SK-N-SH treated with all-trans-retinoic acid at 6 μM for 48 hours (cell line): ENCODE results near the gene WDR73.
A peak's percentile ranks its signal among the peaks of the same experiment; 100 is the strongest.

ENCODE experiments used
- ATAC-seq: fragments of 200-7000 bp; cut with Tn5 transposase; 3 replicates; pipeline ENCODE4 v1.9.1; 2020; ENCODE audit warnings: mild to moderate bottlenecking, moderate library complexity
- ARNTL ChIP-seq: fragments of 450-650 bp; formaldehyde crosslinking; IDR thresholded peaks from 2 replicates; pipeline ENCODE4 v1.5.0; 2020; ENCODE audit warnings: low read depth, mild to moderate bottlenecking, moderate library complexity, borderline replicate concordance
- BACH2 ChIP-seq: fragments of 250-450 bp; sonication (Bioruptor Pico); IDR thresholded peaks from 2 replicates; pipeline ENCODE4 v1.9.0; 2021; ENCODE audit warnings: mild to moderate bottlenecking, borderline replicate concordance
- CREB5 ChIP-seq: fragments of 250-450 bp; sonication (Bioruptor Pico); IDR thresholded peaks from 2 replicates; pipeline ENCODE4 v1.5.1; 2020; ENCODE audit warnings: low read depth, mild to moderate bottlenecking, moderate library complexity
- CSDC2 ChIP-seq: fragments of 250-450 bp; sonication (Bioruptor Pico); IDR thresholded peaks from 2 replicates; pipeline ENCODE4 v1.5.0; 2020; ENCODE audit warnings: mild to moderate bottlenecking, moderate library complexity
- CSRNP3 ChIP-seq: fragments of 250-450 bp; sonication (Bioruptor Pico); IDR thresholded peaks from 2 replicates; pipeline ENCODE4 v1.5.1; 2021; ENCODE audit warnings: mild to moderate bottlenecking, moderate library complexity
- ISL1 ChIP-seq: fragments of 250-450 bp; sonication (Bioruptor Pico); IDR thresholded peaks from 2 replicates; pipeline ENCODE4 v2.1.2; 2022; ENCODE audit warnings: mild to moderate bottlenecking, moderate library complexity
- OSR1 ChIP-seq: fragments of 250-450 bp; sonication (Bioruptor Pico); IDR thresholded peaks from 2 replicates; pipeline ENCODE4 v1.8.0; 2022; ENCODE audit warnings: moderate library complexity, mild to moderate bottlenecking, inconsistent platforms
- POU6F1 ChIP-seq: fragments of 250-450 bp; sonication (Bioruptor Pico); IDR thresholded peaks from 2 replicates; pipeline ENCODE4 v1.8.0; 2021; ENCODE audit warnings: low read depth, mild to moderate bottlenecking, moderate library complexity, borderline replicate concordance
- RARB ChIP-seq: fragments of 250-450 bp; sonication (Bioruptor Pico); IDR thresholded peaks from 2 replicates; pipeline ENCODE4 v1.8.0; 2021; ENCODE audit warnings: mild to moderate bottlenecking, moderate library complexity
- TOX ChIP-seq: fragments of 250-450 bp; sonication (Bioruptor Pico); IDR thresholded peaks from 2 replicates; pipeline ENCODE4 v1.8.0; 2021; ENCODE audit warnings: mild to moderate bottlenecking, moderate library complexity, borderline replicate concordance
- TSHZ2 ChIP-seq: fragments of 250-450 bp; sonication (Bioruptor Pico); IDR thresholded peaks from 2 replicates; pipeline ENCODE4 v1.5.0; 2020; ENCODE audit warnings: mild to moderate bottlenecking, moderate library complexity
- ZC3H10 ChIP-seq: fragments of 250-450 bp; sonication (Bioruptor Pico); IDR thresholded peaks from 2 replicates; pipeline ENCODE4 v1.5.1; 2021; ENCODE audit warnings: mild to moderate bottlenecking, moderate library complexity
- ZFP3 ChIP-seq: fragments of 250-450 bp; sonication (Bioruptor Pico); IDR thresholded peaks from 2 replicates; pipeline ENCODE4 v1.5.0; 2020; ENCODE audit warnings: mild to moderate bottlenecking, moderate library complexity
- ZNF565 ChIP-seq: fragments of 450-650 bp; formaldehyde crosslinking; conservative IDR thresholded peaks from 2 replicates; pipeline ENCODE4 v1.5.0; 2020; ENCODE audit warnings: low read depth, mild to moderate bottlenecking, moderate library complexity
- ZNF70 ChIP-seq: fragments of 450-650 bp; formaldehyde crosslinking; IDR thresholded peaks from 2 replicates; pipeline ENCODE4 v1.5.0; 2020; ENCODE audit warnings: mild to moderate bottlenecking, moderate library complexity

WDR73 gene

GRCh38 chr15:84657748-84658079, 3.6 kb upstream of the WDR73 start:
- TF ChIP-seq BACH2 (CRISPR knock-in tag): no peak
- no peak for TF ChIP-seq TOX
- TF ChIP-seq ZC3H10: no peak
- ATAC-seq: no peak

- TF ChIP-seq ARNTL (CRISPR knock-in tag) (no peak), TOX (no peak), CREB5 (CRISPR knock-in tag) (no peak), ZFP3 (CRISPR knock-in tag) (no peak), CSRNP3 (CRISPR knock-in tag) (no peak), ZNF565 (no peak), TSHZ2 (CRISPR knock-in tag) (no peak), RARB (CRISPR knock-in tag) (no peak), ZNF70 (no peak), ZC3H10 (no peak), POU6F1 (CRISPR knock-in tag) (no peak), ISL1 (no peak)
- no peak for ATAC-seq
Measured at GRCh38 chr15:84656972-84657371, 2.9 kb upstream of the WDR73 start.

- ATAC-seq: peak; percentile 55
- TF ChIP-seq TSHZ2 (CRISPR knock-in tag): no peak
- TF ChIP-seq TOX: no peak
- TF ChIP-seq OSR1 (CRISPR knock-in tag): no peak
- no peak for TF ChIP-seq RARB (CRISPR knock-in tag)
- no peak for TF ChIP-seq CREB5 (CRISPR knock-in tag)
- TF ChIP-seq CSDC2 (CRISPR knock-in tag): no peak
- no peak for TF ChIP-seq ZNF565
Measured at GRCh38 chr15:84654689-84655453, 788 bp upstream of the WDR73 start.

- peak; percentile 58; the same call in 1 of the 2 replicates for TF ChIP-seq CSDC2 (CRISPR knock-in tag)
- TF ChIP-seq ZFP3 (CRISPR knock-in tag): 0 out of 2 replicates have a peak, but pooled peaks have one; percentile 24
- no peak for TF ChIP-seq ZNF565
- ATAC-seq: no peak
Measured at GRCh38 chr15:84653584-84653909, 536 bp downstream of the WDR73 start.
